Stimulated activated CD4-positive, alpha-beta T cell treated with anti-CD3 and anti-CD28 coated beads, Interleukin-1b, Interleukin-23, amount 100 ng/mL, for 4 hours (primary cell): Measurements from ENCODE around the gene EMILIN2.
"Not testable (repeated sequence)": the region's sequence is repeated elsewhere in the genome, so short reads cannot be mapped to it uniquely, and the experiment has no call there.

Experiments used
- DNase-seq, 2 donors: peaks; one replicate each; pipeline ENCODE4 v3.0.0-alpha.2; 2020; ENCODE audit warnings: low read depth in 2 of 2

EMILIN2 gene

DNA sequence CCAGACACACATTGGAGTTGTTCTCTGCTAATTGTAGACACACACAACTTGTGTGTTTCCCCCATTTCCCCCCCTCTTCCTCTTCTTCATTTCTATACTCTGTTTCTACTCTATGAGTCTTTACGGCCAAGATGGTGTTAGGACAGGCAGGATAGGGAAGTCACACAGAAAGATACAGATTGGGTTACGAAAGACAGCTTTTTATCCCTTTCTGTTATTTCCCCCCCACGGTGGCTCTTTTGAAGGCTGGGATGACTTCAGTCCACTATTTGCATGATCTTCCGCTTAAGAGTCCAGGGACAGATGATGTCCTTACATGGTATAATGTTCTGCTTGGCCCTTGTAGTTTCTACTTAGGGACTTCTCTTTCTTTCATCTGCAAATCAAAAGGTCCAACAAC lies 1.6 kb upstream of the EMILIN2 start:
- DNase-seq, result no peak

DNA sequence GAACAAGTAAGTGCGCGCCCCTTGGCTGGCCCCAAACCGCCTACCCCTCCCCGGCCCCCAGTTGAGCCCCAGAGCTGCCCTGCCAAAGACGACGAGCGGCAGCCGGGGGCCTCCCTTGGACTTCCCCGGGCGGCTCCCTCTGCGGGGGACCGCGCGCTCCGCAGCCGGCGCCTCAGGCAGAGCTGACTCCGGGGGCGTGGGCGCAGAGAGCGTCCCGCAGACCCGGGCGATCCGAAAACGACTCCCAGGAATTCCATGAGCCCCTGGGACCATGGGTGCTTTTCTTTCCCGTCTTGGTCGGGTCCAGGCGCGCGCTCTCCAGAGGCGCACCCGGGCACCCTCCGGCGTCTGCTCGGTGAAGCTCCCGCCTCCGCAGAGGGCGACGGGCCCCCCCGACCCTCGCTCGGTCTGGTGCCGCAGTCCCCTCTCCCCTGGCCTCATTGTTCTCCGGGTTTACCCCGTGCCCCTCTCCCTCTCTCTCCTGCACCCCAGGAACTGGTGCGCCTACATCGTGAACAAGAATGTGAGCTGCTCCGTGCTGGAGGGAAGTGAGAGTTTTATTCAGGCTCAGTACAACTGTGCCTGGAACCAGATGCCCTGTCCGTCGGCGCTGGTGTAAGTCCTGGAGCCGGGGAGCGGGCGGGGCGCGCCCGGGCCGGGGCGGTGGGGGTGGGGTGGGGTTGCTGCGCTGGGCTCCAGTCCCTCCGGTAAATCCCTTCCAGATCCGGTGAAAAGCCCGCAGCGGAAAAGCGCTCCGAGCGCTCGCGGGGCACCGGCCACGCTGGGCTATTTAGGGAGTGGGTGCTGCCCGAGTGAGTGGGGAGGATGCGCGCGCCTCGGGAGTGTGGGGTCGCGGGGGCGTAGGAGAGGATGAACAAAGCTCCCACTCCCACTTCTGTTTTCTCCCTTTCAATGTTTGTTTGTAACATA lies 776 bp downstream of the EMILIN2 start:
- DNase-seq, result peak in 1 of 2 donors; percentile 44

DNA sequence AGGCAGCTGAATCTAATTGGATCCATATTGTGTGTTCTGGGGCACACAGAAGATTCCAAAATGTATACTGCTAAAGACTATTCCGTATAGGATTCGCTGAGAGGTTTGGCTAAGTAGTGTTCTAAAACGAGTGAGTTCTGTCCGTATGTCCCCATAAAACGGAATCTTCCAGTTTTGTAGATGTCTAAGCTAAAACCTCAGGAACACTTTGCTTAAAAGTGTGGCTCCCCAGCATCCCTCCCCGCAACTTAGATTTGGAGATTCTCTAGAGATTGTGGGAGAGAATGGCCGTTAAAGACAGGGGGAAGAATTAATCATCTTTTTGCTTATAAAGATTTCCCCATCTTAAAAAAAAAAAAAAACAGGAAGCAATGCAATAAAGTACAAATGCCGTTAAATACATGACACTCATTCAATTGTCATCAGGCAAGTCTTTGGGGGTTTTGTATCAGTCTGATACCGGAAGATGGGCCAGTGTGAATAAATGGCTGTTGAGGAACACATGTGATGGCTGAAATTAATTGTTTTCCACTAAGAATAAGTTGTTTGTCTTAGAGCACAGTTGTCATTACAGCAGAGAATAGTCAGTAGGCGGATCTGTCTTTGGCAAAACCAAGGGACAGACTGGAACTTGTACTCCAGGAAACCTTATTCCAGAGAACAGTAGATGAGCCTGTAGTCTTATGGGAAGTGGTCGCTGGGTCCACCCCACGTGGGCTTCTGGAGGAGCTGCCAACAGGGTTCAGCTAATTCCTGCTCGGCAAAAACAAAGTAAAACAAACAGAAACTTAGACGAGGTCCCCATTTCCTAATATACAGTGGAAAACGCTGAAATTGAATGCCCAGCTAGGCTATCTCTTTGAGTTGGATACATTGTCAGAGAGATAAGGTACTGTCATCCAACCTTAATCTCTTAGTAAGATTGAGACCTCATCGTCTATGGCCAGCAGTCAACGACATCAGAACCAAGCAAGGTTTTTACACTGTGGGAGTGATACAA lies 1.7 kb downstream of the EMILIN2 start:
- DNase-seq, result no peak

DNA sequence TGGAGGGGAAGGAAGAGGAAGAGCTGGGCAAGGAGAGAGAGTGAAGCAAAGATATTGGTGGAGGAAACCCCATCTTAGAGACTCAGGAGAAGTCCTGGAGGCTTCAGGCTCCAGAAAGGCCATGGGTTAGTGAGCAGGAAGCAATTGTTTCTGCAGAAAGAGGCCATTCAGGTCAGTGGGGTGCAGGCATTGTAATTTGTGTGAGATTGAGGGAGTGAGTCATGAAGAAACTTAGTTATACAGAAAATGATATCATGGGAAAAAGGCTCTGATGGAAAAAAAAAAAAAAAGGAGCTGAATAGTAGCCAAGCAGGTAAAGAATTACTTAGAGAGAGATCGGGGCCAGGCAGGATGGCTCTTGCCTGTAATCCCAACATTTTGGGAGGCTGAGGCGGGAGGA lies 4.0 kb downstream of the EMILIN2 start:
- no peak for DNase-seq

DNA sequence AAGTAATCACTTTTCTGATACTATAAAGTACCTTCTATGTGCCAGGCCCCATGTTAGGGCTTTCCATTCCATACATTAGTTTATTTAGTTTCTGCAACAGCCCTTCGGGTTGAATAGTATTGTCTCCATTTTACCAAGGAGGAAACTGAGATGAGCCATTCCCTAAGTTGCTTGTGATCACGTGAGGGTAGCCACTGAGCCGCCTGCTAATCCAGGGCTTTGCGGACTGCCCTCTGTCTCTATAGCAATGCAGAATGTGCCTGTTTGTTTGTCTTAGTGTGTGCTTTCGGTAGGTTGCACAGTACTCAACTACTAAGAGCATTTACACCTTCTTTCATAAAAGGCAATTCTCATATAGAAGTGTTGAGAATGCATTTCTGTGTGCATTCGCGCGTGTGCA lies 5.0 kb downstream of the EMILIN2 start:
- no peak for DNase-seq

DNA sequence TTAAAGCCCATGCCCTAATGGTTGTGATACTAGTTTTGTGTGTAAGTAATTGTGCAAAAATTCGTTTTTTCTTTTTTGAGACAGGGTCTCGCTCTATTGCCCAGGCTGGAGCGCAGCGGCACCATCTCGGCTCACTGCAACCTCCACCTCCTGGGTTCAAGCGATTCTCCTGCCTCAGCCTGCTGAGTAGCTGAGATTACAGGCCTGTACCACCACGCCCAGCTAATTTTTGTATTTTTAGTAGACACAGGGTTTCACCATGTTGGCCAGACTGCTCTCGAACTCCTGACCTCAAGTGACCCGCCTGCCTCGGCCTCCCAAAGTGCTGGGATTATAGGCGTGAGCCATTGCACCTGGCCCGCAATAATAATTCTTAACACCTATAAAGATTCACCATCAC lies 5.7 kb downstream of the EMILIN2 start:
- not testable (repeated sequence) for DNase-seq

DNA sequence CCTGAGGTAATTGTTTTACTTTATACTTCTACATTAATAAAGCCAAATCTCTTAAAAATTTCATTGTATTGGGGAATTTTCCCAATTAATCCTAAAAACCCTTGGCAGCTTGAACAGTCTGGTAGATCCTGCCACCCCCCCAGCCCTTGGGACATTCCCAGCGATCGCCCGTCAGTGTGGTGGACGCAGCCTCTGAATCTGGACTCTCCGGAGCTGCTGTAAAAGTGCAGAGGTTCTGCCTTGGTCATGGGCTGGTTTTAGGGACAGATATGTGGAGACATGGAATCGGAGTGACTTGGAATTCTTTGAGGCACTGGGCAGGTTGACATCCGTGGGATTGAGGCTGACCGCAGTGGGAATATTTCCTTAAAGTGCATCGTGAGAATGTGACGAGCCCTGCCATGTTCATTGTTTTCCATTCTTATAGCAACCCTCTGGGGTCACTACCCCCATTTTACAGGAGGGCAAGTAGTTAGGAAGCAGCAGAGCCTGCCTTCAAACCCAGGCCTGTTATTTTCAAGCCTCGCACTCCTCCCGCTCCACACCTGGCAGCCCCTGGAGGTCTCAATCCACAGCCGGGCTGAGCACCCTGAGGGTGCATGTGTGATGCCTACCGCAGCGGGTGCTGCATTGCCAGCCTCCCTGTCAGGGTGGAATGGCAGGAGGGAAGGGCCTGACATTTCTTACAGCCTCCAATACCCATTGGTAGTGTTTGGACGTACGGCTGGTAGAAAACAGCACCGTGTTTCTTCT lies 6.5 kb downstream of the EMILIN2 start:
- no peak for DNase-seq

DNA sequence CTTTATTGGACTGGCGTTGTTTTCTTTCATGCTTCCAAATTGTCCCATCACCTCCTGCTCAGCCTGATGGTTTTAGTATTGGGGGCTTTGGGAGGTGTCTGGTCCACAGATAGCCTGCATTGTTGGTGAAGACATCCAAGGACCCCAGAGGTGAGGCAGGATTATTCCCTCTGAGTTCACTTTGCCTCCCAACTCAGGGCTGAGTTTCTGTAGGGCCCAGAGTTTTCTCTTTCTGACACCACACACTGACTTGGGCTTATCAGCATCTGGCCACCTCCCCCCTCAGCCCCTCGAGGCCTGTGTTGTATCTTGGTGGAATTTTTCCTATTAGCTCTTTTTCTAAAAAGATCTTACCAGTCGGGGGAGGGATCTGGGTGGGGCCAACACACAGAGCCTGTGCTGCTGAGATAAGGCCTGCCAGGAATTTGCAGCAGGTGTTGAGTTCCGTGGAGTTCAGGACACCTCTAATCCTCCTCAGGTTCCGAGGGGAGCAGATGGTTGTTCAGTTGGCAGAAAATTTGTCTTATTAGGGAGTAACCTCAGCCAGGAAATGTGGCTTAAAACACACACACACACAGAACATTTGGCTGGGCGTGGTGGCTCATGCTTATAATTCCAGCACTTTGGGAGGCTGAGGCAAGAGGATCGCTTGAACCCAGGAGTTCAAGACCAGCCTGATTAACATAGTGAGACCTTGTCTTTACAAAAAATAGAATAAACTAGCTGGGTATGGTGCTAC lies 7.3 kb downstream of the EMILIN2 start:
- DNase-seq, result no peak

DNA sequence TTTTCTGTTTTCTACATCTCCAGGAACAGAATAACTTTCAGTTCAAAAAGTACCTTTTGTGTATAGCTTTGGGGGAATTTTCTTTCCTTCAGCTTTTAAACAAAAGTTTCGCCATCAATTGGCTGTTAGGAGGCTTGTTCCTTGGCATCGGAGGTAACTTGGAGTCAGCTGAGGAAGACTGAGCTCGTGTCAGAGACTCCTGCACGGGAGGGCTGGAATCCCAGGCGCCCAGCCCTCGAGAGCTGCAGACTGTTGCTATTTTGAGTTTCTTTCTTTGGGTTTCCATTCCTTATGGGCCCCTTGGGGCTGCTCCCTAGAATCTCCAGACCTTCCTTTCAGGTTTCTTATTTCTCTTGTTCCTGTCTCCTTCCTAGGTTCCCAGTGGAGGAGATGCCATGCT lies 8.1 kb downstream of the EMILIN2 start:
- no peak for DNase-seq

DNA sequence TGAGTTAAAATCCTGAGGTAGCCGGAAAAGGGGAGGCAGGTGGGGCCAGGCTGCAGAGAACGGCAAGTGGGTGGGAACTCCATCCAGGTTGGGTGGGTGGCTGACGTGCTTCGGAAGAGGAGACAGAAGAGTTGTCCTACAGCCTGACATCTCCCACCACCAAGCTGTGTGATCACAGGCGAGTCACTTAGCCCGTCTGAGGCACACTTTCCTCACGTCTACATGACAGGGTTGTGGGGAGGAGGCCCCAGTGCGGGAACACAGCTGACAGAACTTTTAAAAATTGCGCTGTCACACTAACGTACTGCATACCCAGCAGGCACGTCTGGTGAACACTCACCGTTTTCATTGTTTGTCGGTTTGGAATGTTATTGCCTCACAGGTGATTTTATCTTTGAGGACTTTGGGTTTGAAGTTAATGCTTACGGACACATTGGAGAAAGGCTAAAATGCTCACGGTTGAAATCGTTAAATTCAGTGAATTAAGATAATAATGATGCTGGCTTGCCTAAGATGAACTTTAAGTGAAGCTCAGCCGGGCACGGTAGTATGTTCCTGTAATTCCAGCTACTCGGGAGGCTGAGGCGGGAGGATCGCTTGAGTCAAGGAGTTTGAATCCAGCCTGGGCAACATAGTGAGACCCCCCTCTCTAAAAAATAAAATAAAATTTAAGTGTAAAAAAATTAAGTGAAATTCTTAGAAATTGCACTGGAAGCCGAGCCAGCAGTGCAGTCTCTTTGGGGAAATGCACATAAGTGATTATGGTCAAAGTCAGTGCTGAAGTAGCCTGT lies 8.9 kb downstream of the EMILIN2 start:
- no peak for DNase-seq

DNA sequence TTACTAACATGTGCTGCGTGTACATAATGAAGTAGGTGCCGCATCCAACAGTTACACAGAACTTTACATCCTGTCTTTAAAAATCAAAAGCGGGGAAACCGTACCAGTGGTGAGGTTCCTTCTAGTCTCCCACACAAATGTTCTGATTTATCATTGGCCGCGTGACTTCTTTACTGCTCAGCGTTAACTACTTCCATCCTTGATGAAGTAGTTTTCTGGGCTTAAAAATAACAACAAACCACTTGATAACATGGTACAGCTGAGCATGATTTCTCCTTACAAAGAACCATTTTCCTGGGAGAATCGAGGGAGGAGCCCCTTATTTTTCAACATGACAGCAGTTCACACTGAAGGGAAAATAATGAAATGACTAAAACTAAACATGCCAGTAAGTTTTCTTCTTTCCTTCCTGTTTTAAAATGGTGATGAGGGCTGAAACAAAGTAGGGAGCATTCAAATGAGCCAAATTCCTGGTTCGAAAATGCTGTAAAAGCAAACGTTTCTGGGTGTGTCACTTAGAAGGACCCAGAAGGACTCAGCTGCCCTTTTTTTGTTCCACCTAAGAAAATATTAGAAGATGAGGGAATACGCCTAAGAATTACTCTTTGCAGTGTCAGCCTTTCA lies 9.9 kb downstream of the EMILIN2 start:
- DNase-seq, result no peak

DNA sequence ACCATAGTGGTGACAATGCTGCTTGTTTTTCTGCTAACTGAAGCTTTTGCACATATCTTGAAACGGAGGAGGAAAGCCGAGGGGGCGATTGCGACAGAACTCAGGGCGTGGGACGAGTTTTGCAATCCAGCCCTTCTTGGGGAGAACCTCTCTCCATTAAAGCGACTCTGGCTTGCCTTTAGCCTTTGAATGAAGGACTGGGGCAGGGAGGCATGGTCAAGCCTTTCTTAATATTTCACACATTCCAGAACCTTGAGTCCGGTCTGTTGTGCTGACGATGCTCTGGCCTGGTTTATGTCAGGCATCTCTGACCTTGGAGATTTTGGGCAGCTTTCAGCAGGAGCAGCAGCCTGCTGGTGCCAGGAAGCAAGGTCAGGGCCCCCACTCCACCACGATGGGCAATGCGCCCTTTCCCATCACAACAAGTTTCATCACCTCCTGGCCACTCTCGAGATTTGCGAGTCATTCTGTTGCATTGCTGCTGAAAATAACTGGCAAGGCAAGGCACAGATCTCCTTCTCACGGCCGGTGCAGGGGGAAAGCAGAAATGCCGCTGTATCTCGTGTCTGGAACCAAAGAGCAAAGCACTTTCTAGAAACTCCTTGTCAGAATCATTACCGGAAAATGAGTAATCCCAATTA lies 10.8 kb downstream of the EMILIN2 start:
- DNase-seq, result no peak

DNA sequence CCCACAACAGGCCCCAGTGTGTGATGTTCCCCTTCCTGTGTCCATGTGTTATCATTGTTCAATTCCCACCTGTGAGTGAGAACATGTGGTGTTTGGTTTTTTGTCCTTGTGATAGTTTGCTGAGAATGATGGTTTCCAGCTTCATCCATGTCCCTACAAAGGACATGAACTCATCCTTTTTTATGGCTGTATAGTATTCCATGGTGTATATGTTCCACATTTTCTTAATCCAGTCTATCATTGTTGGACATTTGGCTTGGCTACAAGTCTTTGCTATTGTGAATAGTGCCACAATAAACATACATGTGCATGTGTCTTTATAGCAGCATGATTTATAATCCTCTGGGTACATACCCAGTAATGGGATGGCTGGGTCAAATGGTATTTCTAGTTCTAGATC lies 13.6 kb downstream of the EMILIN2 start:
- DNase-seq, result not testable (repeated sequence)

DNA sequence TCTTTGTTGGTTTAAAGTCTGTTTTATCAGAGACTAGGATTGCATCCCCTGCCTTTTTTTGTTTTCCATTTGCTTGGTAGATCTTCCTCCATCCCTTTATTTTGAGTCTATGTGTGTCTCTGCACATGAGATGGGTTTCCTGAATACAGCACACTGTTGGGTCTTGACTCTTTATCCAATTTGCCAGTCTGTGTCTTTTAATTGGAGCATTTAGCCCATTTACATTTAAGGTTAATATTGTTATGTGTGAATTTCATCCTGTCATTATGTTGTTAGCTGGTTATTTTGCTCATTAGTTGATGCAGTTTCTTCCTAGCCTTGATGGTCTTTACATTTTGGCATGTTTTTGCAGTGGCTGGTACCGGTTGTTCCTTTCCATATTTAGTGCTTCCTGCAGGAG lies 17.2 kb downstream of the EMILIN2 start:
- not testable (repeated sequence) for DNase-seq

DNA sequence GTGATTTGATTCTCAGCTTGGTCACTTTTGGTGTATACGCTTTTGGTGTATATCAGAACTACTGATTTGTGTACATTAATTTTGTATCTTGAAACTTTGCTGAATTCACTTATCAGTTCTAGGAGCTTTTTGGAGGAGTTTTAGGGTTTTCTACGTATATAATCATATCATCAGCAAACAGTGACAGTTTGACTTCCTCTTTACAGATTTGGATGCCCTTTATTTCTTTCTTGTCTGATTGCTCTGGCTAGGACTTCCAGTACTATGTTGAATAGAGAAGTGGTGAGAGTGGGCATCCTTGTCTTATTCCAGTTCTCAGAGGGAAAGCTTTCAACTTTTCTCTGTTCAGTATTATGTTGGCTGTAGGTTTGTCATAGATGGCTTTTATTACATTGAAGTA lies 19.7 kb downstream of the EMILIN2 start:
- DNase-seq, result not testable (repeated sequence)

DNA sequence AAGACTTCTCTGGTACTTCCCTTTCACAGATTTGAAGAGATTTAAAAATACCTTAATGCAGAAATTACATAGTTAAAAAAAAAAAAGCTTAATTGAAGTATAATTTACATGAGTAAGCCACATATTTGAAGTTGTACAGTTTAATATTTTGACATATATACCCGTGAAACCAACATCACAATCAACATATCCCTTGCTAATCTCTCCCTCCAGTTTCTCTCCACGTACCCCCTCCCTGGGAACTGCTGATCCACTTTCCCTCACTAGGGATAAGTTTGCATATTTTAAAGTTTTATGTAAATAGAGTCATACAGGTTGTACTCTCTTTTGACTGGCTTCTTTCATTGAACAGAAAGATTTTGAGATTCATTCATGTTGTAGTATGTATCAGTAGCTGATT lies 22.4 kb downstream of the EMILIN2 start:
- DNase-seq, result no peak

DNA sequence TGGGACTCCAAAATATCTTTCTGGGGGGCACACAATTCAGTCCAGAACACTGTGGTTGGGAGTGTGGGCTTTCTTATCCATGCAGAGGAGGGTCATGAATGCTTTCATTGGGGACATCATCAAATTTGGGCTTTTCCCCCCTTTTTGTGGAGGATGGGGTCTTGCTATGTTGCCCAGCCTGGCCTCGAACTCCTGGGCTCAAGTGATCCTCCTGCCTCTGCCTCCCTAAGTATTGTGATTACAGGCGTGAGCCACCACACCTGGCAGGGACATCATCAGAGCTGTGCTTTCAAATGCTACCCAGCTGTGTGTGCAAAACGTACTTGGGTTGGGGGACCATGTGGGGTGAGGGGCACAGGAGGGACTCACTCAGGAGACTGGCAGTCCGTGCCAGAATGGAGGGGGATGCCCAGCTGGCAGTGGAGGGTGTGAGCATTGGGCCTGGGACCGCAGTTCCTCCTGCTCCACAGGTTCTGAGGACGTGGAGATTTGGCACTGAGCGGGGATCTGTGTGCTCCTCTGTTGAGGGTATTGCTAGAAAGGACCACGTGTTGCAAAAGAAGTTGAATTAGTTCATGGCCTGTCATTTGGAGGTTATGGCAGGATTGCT lies 24.4 kb downstream of the EMILIN2 start:
- DNase-seq, result no peak

DNA sequence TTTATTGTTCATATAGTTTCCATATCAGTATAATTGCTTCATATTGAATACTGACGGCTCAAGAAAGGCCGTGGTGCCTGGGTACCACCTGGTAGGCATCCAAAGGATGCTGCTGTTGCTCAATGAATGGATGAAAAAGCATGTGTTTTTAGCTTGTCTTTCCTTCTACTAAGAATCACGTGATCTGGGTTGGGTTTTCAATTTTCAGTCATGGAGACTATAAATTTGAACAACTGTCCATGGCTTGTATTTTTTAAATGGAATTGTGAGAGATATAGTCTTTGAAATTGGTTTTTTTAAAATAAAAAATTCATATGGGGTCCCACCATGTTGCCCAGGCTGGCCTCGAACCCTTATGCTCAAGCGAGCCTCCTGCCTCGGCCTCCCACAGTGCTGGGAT lies 25.3 kb downstream of the EMILIN2 start:
- no peak for DNase-seq

DNA sequence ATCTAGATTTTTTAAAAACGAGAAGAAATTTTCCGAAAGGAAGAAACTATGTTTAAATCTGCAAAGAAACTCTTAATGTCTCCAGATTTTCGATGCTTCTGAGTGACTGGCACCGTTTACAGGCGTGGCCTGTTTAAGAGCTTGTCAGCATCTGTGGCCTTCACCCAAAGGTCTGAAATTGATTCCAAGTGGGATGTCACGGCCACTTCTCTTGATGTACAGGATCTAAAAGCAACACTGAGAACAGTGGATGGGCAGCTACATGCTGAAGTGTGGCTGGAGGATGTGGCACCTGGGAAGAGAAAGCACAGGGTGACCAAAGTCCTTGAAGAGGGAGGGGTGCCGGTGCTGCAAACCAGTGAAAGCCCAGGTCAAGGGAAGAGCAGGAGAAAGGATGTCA lies 28.0 kb downstream of the EMILIN2 start:
- DNase-seq, result no peak
